CD4-positive, alpha-beta T cell (primary cell): ENCODE measurements around the gene MAPK8IP1. TPM values are rescaled to one million over a fixed set of nuclear protein-coding genes. Genes with fewer than 3 reads are reported as not detected.

Experiments
- ATAC-seq: fragments of 200-7000 bp; cut with Tn5 transposase; one replicate; pipeline ENCODE4 v1.10.0; 2022; ENCODE audit warnings: mild to moderate bottlenecking; ENCODE audit not compliant: poor library complexity
- CTCF ChIA-PET: fragments of 350-600 bp; sonication (Branson Sonifier 250); formaldehyde crosslinking; loops from one replicate; lab custom pipeline; 2021; ENCODE audit warnings: antibody characterized with exemption, inconsistent platforms; lab: Charles Lee
- POLR2A ChIA-PET: fragments of 350-600 bp; sonication (Branson Sonifier 250); formaldehyde crosslinking; loops from one replicate; lab custom pipeline; 2021; ENCODE audit warnings: antibody characterized with exemption, inconsistent platforms; lab: Charles Lee
- DNase-seq, 14 experiments: peaks; one replicate each; pipeline ENCODE4 v3.0.0-alpha.2; 2013 to 2020; ENCODE audit warnings: mixed read lengths in 2 of 14
- H3K27ac ChIP-seq, 2 donors: one replicate each; pipeline versions ENCODE4 v1.5.1 to v1.7.0; 2013; ENCODE audit warnings: low read length in 2 of 2, low read depth in 1 of 2, mild to moderate bottlenecking in 1 of 2
- H3K27me3 ChIP-seq, 2 experiments: 1 replicate in 1 of 2; 2 replicates in 1 of 2; pipeline versions ENCODE4 v1.6.1 to v1.7.0; 2013; ENCODE audit warnings: low read length in 2 of 2, control low read depth in 1 of 2, mild to moderate bottlenecking in 1 of 2, moderate library complexity in 1 of 2; ENCODE audit not compliant: insufficient read depth in 2 of 2, control insufficient read depth in 1 of 2
- H3K36me3 ChIP-seq: one replicate; pipeline ENCODE4 v1.6.1; 2013; ENCODE audit warnings: low read length, control low read depth; ENCODE audit not compliant: insufficient read depth
- H3K4me1 ChIP-seq: one replicate; pipeline ENCODE4 v1.6.1; 2013; ENCODE audit warnings: low read length, control low read depth; ENCODE audit not compliant: insufficient read depth
- H3K4me3 ChIP-seq: one replicate; pipeline ENCODE4 v1.5.1; 2013; ENCODE audit warnings: mild to moderate bottlenecking, low read length, moderate library complexity
- H3K9me3 ChIP-seq, 2 experiments: 1 replicate in 1 of 2; 2 replicates in 1 of 2; pipeline versions ENCODE4 v1.6.1 to v1.7.0; 2013; ENCODE audit warnings: low read length in 2 of 2, mild to moderate bottlenecking in 2 of 2, control low read depth in 1 of 2, moderate library complexity in 1 of 2; ENCODE audit not compliant: control insufficient read depth in 1 of 2, insufficient read depth in 1 of 2
- H3K27ac Mint-ChIP-seq: one replicate; pipeline ENCODE4 v1.8.0; 2020; ENCODE audit warnings: mixed read lengths
- H3K27me3 Mint-ChIP-seq: one replicate; pipeline ENCODE4 v1.8.0; 2021; ENCODE audit warnings: mixed read lengths
- H3K36me3 Mint-ChIP-seq: one replicate; pipeline ENCODE4 v1.8.0; 2021; ENCODE audit warnings: low read depth, mixed read lengths
- H3K4me1 Mint-ChIP-seq: one replicate; pipeline ENCODE4 v1.8.0; 2021; ENCODE audit warnings: low read depth, mixed read lengths
- H3K4me3 Mint-ChIP-seq: one replicate; pipeline ENCODE4 v1.8.0; 2020; ENCODE audit warnings: mild to moderate bottlenecking, mixed read lengths
- H3K9me3 Mint-ChIP-seq: one replicate; pipeline ENCODE4 v1.8.0; 2020; ENCODE audit warnings: mixed read lengths
- CTCF ChIP-seq: fragments of 200-600 bp; IDR thresholded peaks from one replicate; pipeline ENCODE4 v1.8.0; 2022; ENCODE audit warnings: antibody characterized with exemption, mild to moderate bottlenecking
- intact Hi-C, 2 experiments: fragments of 100-400 bp; cut with DNase I in 1 of 2; cut with micrococcal nuclease in 1 of 2; formaldehyde crosslinking; loops; one replicate each; pipeline versions ENCODE4 v1.15.1 to v1.9.0; 2023 to 2025; cut with DNase I, micrococcal nuclease
- total RNA-seq, 174 experiments: library from RNA in 2 of 174; stranded (reverse) in 2 of 174; gene quantifications; one replicate each; pipeline ENCODE4 v1.2.3 and lab custom pipeline; 2021 to 2026

The MAPK8IP1 gene
- total RNA-seq, 2 experiments from 2014 or later: 2.3 to 2.4 TPM

- Mint-ChIP-seq H3K36me3 (peaks cover 23% of the 10 kb centered on the region), H3K9me3 (no peaks in the 10 kb centered on the region), H3K27me3 (peaks cover under 1% of the 10 kb centered on the region), H3K4me1 (peaks cover 5% of the 10 kb centered on the region), H3K27ac (no peak within 1 kb of the TSS), H3K4me3 (no peak within 1 kb of the TSS)
- Histone ChIP-seq H3K27ac (no peak within 1 kb of the TSS), H3K36me3 (peaks cover 32% of the 10 kb centered on the region), H3K27me3 (no peaks in the 10 kb centered on the region), H3K4me3 (no peak within 1 kb of the TSS), H3K4me1 (peaks cover 14% of the 10 kb centered on the region), H3K9me3 (no peaks in the 10 kb centered on the region)
- no peak for DNase-seq
- ATAC-seq: no peak
- no peak for TF ChIP-seq CTCF
- CTCF ChIA-PET: no interaction called here
- POLR2A ChIA-PET: no interaction called here
- intact Hi-C loops: no loop called here
These were observed 21.6 kb downstream of the MAPK8IP1 start, which contains the start of gene FREY1 for GRCh38 chr11:45906965-45907611. Gene FREY1 (minus strand): TSS chr11:45907271. CDS start chr11:45907245, 26 bp downstream.

- no peak for TF ChIP-seq CTCF
- intact Hi-C loops: no loop called here
- Histone ChIP-seq H3K4me3 (no peak overlapping the region), H3K27ac (no peak overlapping the region), H3K9me3 (no peaks in the 10 kb centered on the region), H3K36me3 (peaks cover 36% of the 10 kb centered on the region), H3K27me3 (no peaks in the 10 kb centered on the region), H3K4me1 (peaks cover 14% of the 10 kb centered on the region)
- Mint-ChIP-seq H3K4me3 (no peak overlapping the region), H3K4me1 (peaks cover 5% of the 10 kb centered on the region), H3K27ac (no peak overlapping the region), H3K36me3 (peaks cover 23% of the 10 kb centered on the region), H3K9me3 (no peaks in the 10 kb centered on the region), H3K27me3 (no peaks in the 10 kb centered on the region)
- CTCF ChIA-PET: no interaction called here
- DNase-seq: no peak
- POLR2A ChIA-PET: no interaction called here
- peak; percentile 21 for ATAC-seq
These were observed 22.5 kb downstream of the MAPK8IP1 start for GRCh38 chr11:45907911-45908370.

GRCh38 chr11:45909594-45910475, 24.4 kb downstream of the MAPK8IP1 start:
- intact Hi-C loops: loop anchor here in 1 of 2 experiments (10.0 kb wide), 1 partner anchor 765 kb away; the partner anchor contains the start of gene PRDM11
- Mint-ChIP-seq H3K4me1 (peaks cover 5% of the 10 kb centered on the region), H3K9me3 (no peaks in the 10 kb centered on the region), H3K27ac (no peak overlapping the region), H3K4me3 (no peak overlapping the region), H3K36me3 (peaks cover 39% of the 10 kb centered on the region), H3K27me3 (no peaks in the 10 kb centered on the region)
- ATAC-seq (no peak), DNase-seq (no peak)
- peaks cover 55% of the 10 kb centered on the region for H3K36me3 ChIP-seq
- ChIA-PET POLR2A (interaction anchor here (1.2 kb wide), 1 partner anchor 8 kb away, joined by 5 read pairs; the partner anchor contains the start of gene PEX16), CTCF (no interaction called here)
- H3K4me3 ChIP-seq: no peak overlapping the region
- no peaks in the 10 kb centered on the region for H3K9me3 ChIP-seq
- H3K27ac ChIP-seq: no peak overlapping the region
- no peaks in the 10 kb centered on the region for H3K27me3 ChIP-seq
- H3K4me1 ChIP-seq: peaks cover 16% of the 10 kb centered on the region
- TF ChIP-seq CTCF: no peak
